ENCODE measurements around the gene DDI1.

Gene DDI1

GRCh38 chr11:104036588-104036987, at the start of gene DDI1:
Gene DDI1, plus strand, starts transcription at chr11:104036640. Its CDS starts 183 bp downstream, at chr11:104036823.
- no peak for DNase-seq (ENCODE audit: low spot score)

GRCh38 chr11:103987629-103988594, 48.5 kb upstream of the DDI1 start:
- DNase-seq (ENCODE audit: low spot score) = no peak

GRCh38 chr11:103988595-103988969, 47.9 kb upstream of the DDI1 start:
- no peak for DNase-seq (ENCODE audit: low spot score)

GRCh38 chr11:103993507-103993906, 42.9 kb upstream of the DDI1 start:
- DNase-seq (ENCODE audit: low spot score) = no peak

GRCh38 chr11:103994094-103994493, 42.3 kb upstream of the DDI1 start:
- no peak for DNase-seq (ENCODE audit: low spot score)

- DNase-seq (ENCODE audit: low spot score) = no peak
Observed at GRCh38 chr11:103994518-103994917, 41.9 kb upstream of the DDI1 start.

- no peak for DNase-seq (ENCODE audit: low spot score)
Observed at GRCh38 chr11:103995896-103996295, 40.5 kb upstream of the DDI1 start.

- no peak for DNase-seq (ENCODE audit: low spot score)
Observed at GRCh38 chr11:103997082-103997481, 39.4 kb upstream of the DDI1 start.

- DNase-seq (ENCODE audit: low spot score) = no peak
Observed at GRCh38 chr11:103998826-103999508, 37.5 kb upstream of the DDI1 start.

GRCh38 chr11:104000798-104001197, 35.6 kb upstream of the DDI1 start:
- no peak for DNase-seq (ENCODE audit: low spot score)

- no peak for DNase-seq (ENCODE audit: low spot score)
Observed at GRCh38 chr11:104001561-104002056, 34.8 kb upstream of the DDI1 start.

GRCh38 chr11:104003491-104003890, 32.9 kb upstream of the DDI1 start:
- no peak for DNase-seq (ENCODE audit: low spot score)

GRCh38 chr11:104005234-104005855, 31.1 kb upstream of the DDI1 start:
- DNase-seq (ENCODE audit: low spot score) = no peak

GRCh38 chr11:104009744-104010143, 26.7 kb upstream of the DDI1 start:
- no peak for DNase-seq (ENCODE audit: low spot score)

GRCh38 chr11:104011044-104011443, 25.4 kb upstream of the DDI1 start:
- DNase-seq (ENCODE audit: low spot score) = no peak

GRCh38 chr11:104015649-104016415, 20.6 kb upstream of the DDI1 start:
- DNase-seq (ENCODE audit: low spot score) = no peak

GRCh38 chr11:104024572-104024971, 11.9 kb upstream of the DDI1 start:
- no peak for DNase-seq (ENCODE audit: low spot score)

GRCh38 chr11:104028476-104029263, 7.8 kb upstream of the DDI1 start:
- DNase-seq (ENCODE audit: low spot score) = no peak

GRCh38 chr11:104033134-104033533, 3.3 kb upstream of the DDI1 start:
- no peak for DNase-seq (ENCODE audit: low spot score)

- no peak for DNase-seq (ENCODE audit: low spot score)
Observed at GRCh38 chr11:104033561-104033960, 2.9 kb upstream of the DDI1 start.

GRCh38 chr11:104036995-104037394, 555 bp downstream of the DDI1 start:
- DNase-seq (ENCODE audit: low spot score) = no peak
